ENCODE data around the gene NCBP2.

DNA sequence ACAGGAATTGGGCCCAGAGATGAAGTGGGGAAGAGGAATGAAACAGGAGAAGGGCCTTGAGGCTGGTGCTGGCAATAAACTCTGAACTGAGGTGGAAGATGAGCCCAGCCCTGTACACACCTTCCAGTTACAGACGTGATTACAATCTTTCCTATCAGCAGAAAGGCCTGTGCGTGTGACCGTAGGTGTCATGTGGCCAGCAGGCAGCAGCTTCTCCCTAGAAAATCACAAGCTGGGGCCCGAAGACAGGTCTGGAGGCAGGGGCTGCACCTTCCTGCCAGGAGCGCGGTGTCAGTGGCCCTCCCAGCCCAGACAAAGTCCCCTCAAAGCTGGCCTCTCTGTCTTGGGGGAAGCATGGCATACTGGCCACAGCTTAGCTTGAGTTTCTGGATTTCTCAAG, 43.0 kb upstream of the NCBP2 start:
- no peak for TF ChIP-seq EZH2 (IDR thresholded peaks at IDR 0.05; ENCODE audit: low read depth, unreplicated experiment)
- no peak for TF ChIP-seq POLR2AphosphoS5 (IDR thresholded peaks at IDR 0.05; ENCODE audit: low read depth)
- TF ChIP-seq JUNB (IDR thresholded peaks at IDR 0.05; ENCODE audit: unreplicated experiment) = no peak
- TF ChIP-seq, protein P1, sequence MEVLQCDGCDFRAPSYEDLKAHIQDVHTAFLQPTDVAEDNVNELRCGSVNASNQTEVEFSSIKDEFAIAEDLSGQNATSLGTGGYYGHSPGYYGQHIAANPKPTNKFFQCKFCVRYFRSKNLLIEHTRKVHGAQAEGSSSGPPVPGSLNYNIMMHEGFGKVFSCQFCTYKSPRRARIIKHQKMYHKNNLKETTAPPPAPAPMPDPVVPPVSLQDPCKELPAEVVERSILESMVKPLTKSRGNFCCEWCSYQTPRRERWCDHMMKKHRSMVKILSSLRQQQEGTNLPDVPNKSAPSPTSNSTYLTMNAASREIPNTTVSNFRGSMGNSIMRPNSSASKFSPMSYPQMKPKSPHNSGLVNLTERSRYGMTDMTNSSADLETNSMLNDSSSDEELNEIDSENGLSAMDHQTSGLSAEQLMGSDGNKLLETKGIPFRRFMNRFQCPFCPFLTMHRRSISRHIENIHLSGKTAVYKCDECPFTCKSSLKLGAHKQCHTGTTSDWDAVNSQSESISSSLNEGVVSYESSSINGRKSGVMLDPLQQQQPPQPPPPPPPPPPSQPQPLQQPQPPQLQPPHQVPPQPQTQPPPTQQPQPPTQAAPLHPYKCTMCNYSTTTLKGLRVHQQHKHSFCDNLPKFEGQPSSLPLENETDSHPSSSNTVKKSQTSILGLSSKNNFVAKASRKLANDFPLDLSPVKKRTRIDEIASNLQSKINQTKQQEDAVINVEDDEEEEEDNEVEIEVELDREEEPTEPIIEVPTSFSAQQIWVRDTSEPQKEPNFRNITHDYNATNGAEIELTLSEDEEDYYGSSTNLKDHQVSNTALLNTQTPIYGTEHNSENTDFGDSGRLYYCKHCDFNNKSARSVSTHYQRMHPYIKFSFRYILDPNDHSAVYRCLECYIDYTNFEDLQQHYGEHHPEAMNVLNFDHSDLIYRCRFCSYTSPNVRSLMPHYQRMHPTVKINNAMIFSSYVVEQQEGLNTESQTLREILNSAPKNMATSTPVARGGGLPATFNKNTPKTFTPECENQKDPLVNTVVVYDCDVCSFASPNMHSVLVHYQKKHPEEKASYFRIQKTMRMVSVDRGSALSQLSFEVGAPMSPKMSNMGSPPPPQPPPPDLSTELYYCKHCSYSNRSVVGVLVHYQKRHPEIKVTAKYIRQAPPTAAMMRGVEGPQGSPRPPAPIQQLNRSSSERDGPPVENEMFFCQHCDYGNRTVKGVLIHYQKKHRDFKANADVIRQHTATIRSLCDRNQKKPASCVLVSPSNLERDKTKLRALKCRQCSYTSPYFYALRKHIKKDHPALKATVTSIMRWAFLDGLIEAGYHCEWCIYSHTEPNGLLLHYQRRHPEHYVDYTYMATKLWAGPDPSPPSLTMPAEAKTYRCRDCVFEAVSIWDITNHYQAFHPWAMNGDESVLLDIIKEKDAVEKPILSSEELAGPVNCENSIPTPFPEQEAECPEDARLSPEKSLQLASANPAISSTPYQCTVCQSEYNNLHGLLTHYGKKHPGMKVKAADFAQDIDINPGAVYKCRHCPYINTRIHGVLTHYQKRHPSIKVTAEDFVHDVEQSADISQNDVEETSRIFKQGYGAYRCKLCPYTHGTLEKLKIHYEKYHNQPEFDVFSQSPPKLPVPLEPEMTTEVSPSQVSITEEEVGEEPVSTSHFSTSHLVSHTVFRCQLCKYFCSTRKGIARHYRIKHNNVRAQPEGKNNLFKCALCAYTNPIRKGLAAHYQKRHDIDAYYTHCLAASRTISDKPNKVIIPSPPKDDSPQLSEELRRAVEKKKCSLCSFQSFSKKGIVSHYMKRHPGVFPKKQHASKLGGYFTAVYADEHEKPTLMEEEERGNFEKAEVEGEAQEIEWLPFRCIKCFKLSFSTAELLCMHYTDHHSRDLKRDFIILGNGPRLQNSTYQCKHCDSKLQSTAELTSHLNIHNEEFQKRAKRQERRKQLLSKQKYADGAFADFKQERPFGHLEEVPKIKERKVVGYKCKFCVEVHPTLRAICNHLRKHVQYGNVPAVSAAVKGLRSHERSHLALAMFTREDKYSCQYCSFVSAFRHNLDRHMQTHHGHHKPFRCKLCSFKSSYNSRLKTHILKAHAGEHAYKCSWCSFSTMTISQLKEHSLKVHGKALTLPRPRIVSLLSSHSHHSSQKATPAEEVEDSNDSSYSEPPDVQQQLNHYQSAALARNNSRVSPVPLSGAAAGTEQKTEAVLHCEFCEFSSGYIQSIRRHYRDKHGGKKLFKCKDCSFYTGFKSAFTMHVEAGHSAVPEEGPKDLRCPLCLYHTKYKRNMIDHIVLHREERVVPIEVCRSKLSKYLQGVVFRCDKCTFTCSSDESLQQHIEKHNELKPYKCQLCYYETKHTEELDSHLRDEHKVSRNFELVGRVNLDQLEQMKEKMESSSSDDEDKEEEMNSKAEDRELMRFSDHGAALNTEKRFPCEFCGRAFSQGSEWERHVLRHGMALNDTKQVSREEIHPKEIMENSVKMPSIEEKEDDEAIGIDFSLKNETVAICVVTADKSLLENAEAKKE (CRISPR knock-in tag; IDR thresholded peaks at IDR 0.05) = no peak
- TF ChIP-seq, protein P2, sequence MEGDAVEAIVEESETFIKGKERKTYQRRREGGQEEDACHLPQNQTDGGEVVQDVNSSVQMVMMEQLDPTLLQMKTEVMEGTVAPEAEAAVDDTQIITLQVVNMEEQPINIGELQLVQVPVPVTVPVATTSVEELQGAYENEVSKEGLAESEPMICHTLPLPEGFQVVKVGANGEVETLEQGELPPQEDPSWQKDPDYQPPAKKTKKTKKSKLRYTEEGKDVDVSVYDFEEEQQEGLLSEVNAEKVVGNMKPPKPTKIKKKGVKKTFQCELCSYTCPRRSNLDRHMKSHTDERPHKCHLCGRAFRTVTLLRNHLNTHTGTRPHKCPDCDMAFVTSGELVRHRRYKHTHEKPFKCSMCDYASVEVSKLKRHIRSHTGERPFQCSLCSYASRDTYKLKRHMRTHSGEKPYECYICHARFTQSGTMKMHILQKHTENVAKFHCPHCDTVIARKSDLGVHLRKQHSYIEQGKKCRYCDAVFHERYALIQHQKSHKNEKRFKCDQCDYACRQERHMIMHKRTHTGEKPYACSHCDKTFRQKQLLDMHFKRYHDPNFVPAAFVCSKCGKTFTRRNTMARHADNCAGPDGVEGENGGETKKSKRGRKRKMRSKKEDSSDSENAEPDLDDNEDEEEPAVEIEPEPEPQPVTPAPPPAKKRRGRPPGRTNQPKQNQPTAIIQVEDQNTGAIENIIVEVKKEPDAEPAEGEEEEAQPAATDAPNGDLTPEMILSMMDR (conservative IDR thresholded peaks at IDR 0.05; ENCODE audit: low read depth in 2 of 2) = no peak
- TF ChIP-seq, protein P3, sequence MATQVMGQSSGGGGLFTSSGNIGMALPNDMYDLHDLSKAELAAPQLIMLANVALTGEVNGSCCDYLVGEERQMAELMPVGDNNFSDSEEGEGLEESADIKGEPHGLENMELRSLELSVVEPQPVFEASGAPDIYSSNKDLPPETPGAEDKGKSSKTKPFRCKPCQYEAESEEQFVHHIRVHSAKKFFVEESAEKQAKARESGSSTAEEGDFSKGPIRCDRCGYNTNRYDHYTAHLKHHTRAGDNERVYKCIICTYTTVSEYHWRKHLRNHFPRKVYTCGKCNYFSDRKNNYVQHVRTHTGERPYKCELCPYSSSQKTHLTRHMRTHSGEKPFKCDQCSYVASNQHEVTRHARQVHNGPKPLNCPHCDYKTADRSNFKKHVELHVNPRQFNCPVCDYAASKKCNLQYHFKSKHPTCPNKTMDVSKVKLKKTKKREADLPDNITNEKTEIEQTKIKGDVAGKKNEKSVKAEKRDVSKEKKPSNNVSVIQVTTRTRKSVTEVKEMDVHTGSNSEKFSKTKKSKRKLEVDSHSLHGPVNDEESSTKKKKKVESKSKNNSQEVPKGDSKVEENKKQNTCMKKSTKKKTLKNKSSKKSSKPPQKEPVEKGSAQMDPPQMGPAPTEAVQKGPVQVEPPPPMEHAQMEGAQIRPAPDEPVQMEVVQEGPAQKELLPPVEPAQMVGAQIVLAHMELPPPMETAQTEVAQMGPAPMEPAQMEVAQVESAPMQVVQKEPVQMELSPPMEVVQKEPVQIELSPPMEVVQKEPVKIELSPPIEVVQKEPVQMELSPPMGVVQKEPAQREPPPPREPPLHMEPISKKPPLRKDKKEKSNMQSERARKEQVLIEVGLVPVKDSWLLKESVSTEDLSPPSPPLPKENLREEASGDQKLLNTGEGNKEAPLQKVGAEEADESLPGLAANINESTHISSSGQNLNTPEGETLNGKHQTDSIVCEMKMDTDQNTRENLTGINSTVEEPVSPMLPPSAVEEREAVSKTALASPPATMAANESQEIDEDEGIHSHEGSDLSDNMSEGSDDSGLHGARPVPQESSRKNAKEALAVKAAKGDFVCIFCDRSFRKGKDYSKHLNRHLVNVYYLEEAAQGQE (IDR thresholded peaks at IDR 0.05; ENCODE audit: unreplicated experiment) = no peak
- no peak for TF ChIP-seq EZH2phosphoT487 (IDR thresholded peaks at IDR 0.05; ENCODE audit: unreplicated experiment)
- no peak for TF ChIP-seq ZNF331 (CRISPR knock-in tag; IDR thresholded peaks at IDR 0.05; ENCODE audit: low read depth)
- TF ChIP-seq, protein P4, sequence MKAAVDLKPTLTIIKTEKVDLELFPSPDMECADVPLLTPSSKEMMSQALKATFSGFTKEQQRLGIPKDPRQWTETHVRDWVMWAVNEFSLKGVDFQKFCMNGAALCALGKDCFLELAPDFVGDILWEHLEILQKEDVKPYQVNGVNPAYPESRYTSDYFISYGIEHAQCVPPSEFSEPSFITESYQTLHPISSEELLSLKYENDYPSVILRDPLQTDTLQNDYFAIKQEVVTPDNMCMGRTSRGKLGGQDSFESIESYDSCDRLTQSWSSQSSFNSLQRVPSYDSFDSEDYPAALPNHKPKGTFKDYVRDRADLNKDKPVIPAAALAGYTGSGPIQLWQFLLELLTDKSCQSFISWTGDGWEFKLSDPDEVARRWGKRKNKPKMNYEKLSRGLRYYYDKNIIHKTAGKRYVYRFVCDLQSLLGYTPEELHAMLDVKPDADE (IDR thresholded peaks at IDR 0.05) = no peak
- no peak for TF ChIP-seq STAT1 (IDR thresholded peaks at IDR 0.05; ENCODE audit: unreplicated experiment)
- TF ChIP-seq CREB1 (CRISPR knock-in tag; IDR thresholded peaks at IDR 0.05; ENCODE audit: low read depth) = no peak

All from GM23338 (cell line).